ENCODE measurements around the gene ZNF516.

The ZNF516 gene

GRCh38 chr18:76435316-76435989, 59.6 kb downstream of the ZNF516 start:
- no peak for DNase-seq

GRCh38 chr18:76434452-76434851, 60.6 kb downstream of the ZNF516 start:
- no peak for DNase-seq

GRCh38 chr18:76433788-76434187, 61.3 kb downstream of the ZNF516 start:
- DNase-seq, result no peak

- no peak for DNase-seq
These were observed 61.9 kb downstream of the ZNF516 start for GRCh38 chr18:76432970-76433767.

GRCh38 chr18:76432274-76432755, 62.7 kb downstream of the ZNF516 start:
- no peak for DNase-seq

- DNase-seq, result no peak
These were observed 63.4 kb downstream of the ZNF516 start for GRCh38 chr18:76431437-76432273.

GRCh38 chr18:76430636-76431035, 64.4 kb downstream of the ZNF516 start:
- no peak for DNase-seq

- DNase-seq, result no peak
These were observed 65.5 kb downstream of the ZNF516 start for GRCh38 chr18:76429262-76430126.

- DNase-seq, result no peak
These were observed 66.4 kb downstream of the ZNF516 start for GRCh38 chr18:76428396-76429261.

GRCh38 chr18:76426737-76427305, 68.2 kb downstream of the ZNF516 start:
- no peak for DNase-seq

GRCh38 chr18:76425146-76426131, 69.6 kb downstream of the ZNF516 start:
- no peak for DNase-seq

- DNase-seq, result no peak
These were observed 72.2 kb downstream of the ZNF516 start for GRCh38 chr18:76422838-76423237.

GRCh38 chr18:76422121-76422520, 72.9 kb downstream of the ZNF516 start:
- no peak for DNase-seq

- no peak for DNase-seq
These were observed 73.4 kb downstream of the ZNF516 start for GRCh38 chr18:76421685-76422078.

GRCh38 chr18:76420898-76421684, 74.0 kb downstream of the ZNF516 start:
- no peak for DNase-seq

GRCh38 chr18:76419811-76420210, 75.2 kb downstream of the ZNF516 start:
- DNase-seq, result no peak

GRCh38 chr18:76416911-76417310, 78.1 kb downstream of the ZNF516 start:
- no peak for DNase-seq

GRCh38 chr18:76414936-76415621, 80.0 kb downstream of the ZNF516 start:
- DNase-seq, result no peak

All from activated gamma-delta T cell treated with Interleukin-2 at 50 U/mL for 16 hours (primary cell).